ENCODE measurements around the gene TMEM126A. TPM values are rescaled to one million over a fixed set of nuclear protein-coding genes. Genes with fewer than 3 reads are reported as not detected.
"Not testable (repeated sequence)": the region's sequence is repeated elsewhere in the genome, so short reads cannot be mapped to it uniquely, and the experiment has no call there.

Gene TMEM126A
- polyA plus RNA-seq, 4 donors, result 40.0 to 59.4 (median 51.5) TPM

GRCh38 chr11:85611643-85612042 lies 36.1 kb upstream of the TMEM126A start:
- not testable (repeated sequence) for H3K27me3 ChIP-seq (ENCODE audit: control insufficient read depth in 3 of 3, insufficient read depth in 3 of 3, low read length in 3 of 3); H3K4me1 ChIP-seq (ENCODE audit: control insufficient read depth in 3 of 3, insufficient read depth in 2 of 3, low read depth in 1 of 3, low read length in 2 of 3); H3K27ac ChIP-seq (ENCODE audit: low read depth in 1 of 3, low read length in 2 of 3); H3K4me3 ChIP-seq (ENCODE audit: low read depth in 1 of 3, low read length in 3 of 3); H3K9me3 ChIP-seq (ENCODE audit: control insufficient read depth in 2 of 2, insufficient read depth in 1 of 2, low read depth in 1 of 2, low read length in 1 of 2); FAIRE-seq; H3K36me3 ChIP-seq (ENCODE audit: control insufficient read depth in 3 of 3, insufficient read depth in 2 of 3, low read depth in 1 of 3, low read length in 3 of 3); DNase-seq
- 73 to 85% (median 78%) methylated on average over 2 of the region's 2 CpGs for WGBS, 3 donors

DNA sequence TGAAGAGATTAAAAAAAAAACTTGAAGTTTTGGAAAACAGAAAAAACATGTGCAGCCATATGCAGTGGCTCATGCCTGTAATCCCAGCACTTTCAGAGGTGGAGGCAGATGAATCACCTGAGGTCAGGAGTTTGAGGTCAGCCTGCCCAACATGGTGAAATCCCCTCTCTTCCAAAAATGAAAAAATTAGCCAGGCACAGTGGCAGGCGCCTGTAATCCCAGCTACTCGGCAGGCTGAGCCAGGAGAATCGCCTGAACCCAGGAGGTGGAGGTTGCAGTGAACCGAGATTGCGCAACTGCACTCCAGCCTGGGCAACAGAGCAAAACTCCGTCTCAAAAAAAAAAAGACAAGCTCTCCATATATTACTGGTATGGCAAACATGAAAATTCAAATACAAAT lies 28.3 kb upstream of the TMEM126A start:
- Histone ChIP-seq H3K4me1 (ENCODE audit: control insufficient read depth in 3 of 3, insufficient read depth in 2 of 3, low read depth in 1 of 3, low read length in 2 of 3) (no peaks in the 10 kb centered on the region), H3K9me3 (ENCODE audit: control insufficient read depth in 2 of 2, insufficient read depth in 1 of 2, low read depth in 1 of 2, low read length in 1 of 2) (no peaks in the 10 kb centered on the region), H3K27me3 (ENCODE audit: control insufficient read depth in 3 of 3, insufficient read depth in 3 of 3, low read length in 3 of 3) (no peaks in the 10 kb centered on the region), H3K36me3 (ENCODE audit: control insufficient read depth in 3 of 3, insufficient read depth in 2 of 3, low read depth in 1 of 3, low read length in 3 of 3) (no peaks in the 10 kb centered on the region), H3K27ac (ENCODE audit: low read depth in 1 of 3, low read length in 2 of 3) (no peak overlapping the region), H3K4me3 (ENCODE audit: low read depth in 1 of 3, low read length in 3 of 3) (no peak overlapping the region)
- DNase-seq (no peak), FAIRE-seq (no peak)
- 80 to 89% (median 88%) methylated on average over 6 of the region's 6 CpGs for WGBS, 3 donors

- no peaks in the 10 kb centered on the region for H3K36me3 ChIP-seq (ENCODE audit: control insufficient read depth in 3 of 3, insufficient read depth in 2 of 3, low read depth in 1 of 3, low read length in 3 of 3)
- no peak overlapping the region for H3K4me3 ChIP-seq (ENCODE audit: low read depth in 1 of 3, low read length in 3 of 3)
- 71 to 76% (median 73%) methylated on average over 3 of the region's 3 CpGs for WGBS, 3 donors
- H3K27ac ChIP-seq (ENCODE audit: low read depth in 1 of 3, low read length in 2 of 3), result no peak overlapping the region
- no peaks in the 10 kb centered on the region for H3K9me3 ChIP-seq (ENCODE audit: control insufficient read depth in 2 of 2, insufficient read depth in 1 of 2, low read depth in 1 of 2, low read length in 1 of 2)
- DNase-seq, result no peak
- no peaks in the 10 kb centered on the region for H3K4me1 ChIP-seq (ENCODE audit: control insufficient read depth in 3 of 3, insufficient read depth in 2 of 3, low read depth in 1 of 3, low read length in 2 of 3)
- H3K27me3 ChIP-seq (ENCODE audit: control insufficient read depth in 3 of 3, insufficient read depth in 3 of 3, low read length in 3 of 3), result no peaks in the 10 kb centered on the region
- no peak for FAIRE-seq
Measured at GRCh38 chr11:85620256-85620655, 27.5 kb upstream of the TMEM126A start.

DNA sequence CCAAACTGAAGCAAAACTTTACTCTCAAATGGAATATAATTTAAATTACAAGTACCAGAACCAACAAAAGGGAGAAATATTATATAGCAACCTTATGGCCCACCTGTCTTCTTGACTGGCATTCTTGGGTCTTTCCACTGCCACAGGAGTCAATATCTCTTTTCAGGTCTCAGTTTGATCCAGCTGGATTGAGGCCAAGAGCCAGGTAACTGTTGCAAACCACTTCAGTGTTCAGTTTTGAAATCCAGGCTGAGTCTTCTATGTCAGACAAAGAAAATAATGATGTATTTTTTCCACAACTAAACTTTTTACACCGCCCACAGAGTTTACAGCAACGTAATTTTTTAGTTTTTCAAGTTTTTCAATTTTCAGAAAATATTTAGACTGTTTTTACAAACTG lies 21.3 kb upstream of the TMEM126A start:
- H3K36me3 ChIP-seq (ENCODE audit: control insufficient read depth in 3 of 3, insufficient read depth in 2 of 3, low read depth in 1 of 3, low read length in 3 of 3), result peaks cover 0 to 2% (median 1%) of the 10 kb centered on the region in 3 donors
- no peak for DNase-seq
- peaks cover 0 to 8% (median 5%) of the 10 kb centered on the region in 3 donors for H3K4me1 ChIP-seq (ENCODE audit: control insufficient read depth in 3 of 3, insufficient read depth in 2 of 3, low read depth in 1 of 3, low read length in 2 of 3)
- FAIRE-seq, result no peak
- H3K4me3 ChIP-seq (ENCODE audit: low read depth in 1 of 3, low read length in 3 of 3), result peak overlapping the region in 1 of 3 donors; percentile 69
- no peaks in the 10 kb centered on the region for H3K9me3 ChIP-seq (ENCODE audit: control insufficient read depth in 2 of 2, insufficient read depth in 1 of 2, low read depth in 1 of 2, low read length in 1 of 2)
- H3K27me3 ChIP-seq (ENCODE audit: control insufficient read depth in 3 of 3, insufficient read depth in 3 of 3, low read length in 3 of 3), result no peaks in the 10 kb centered on the region
- no peak overlapping the region for H3K27ac ChIP-seq (ENCODE audit: low read depth in 1 of 3, low read length in 2 of 3)
- 60 to 77% (median 72%) methylated on average over 2 of the region's 2 CpGs for WGBS, 3 donors

GRCh38 chr11:85627332-85627997 lies 20.3 kb upstream of the TMEM126A start, which contains the start of gene DLG2:
Gene DLG2 (minus strand): TSS chr11:85627344.
- Histone ChIP-seq H3K4me3 (ENCODE audit: low read depth in 1 of 3, low read length in 3 of 3) (peak within 1 kb of the TSS; percentile 56 to 69 (median 58)), H3K27ac (ENCODE audit: low read depth in 1 of 3, low read length in 2 of 3) (peak within 1 kb of the TSS; percentile 60 to 94 (median 88)), H3K36me3 (ENCODE audit: control insufficient read depth in 3 of 3, insufficient read depth in 2 of 3, low read depth in 1 of 3, low read length in 3 of 3) (peaks cover 0 to 5% (median 1%) of the 10 kb centered on the region in 3 donors), H3K27me3 (ENCODE audit: control insufficient read depth in 3 of 3, insufficient read depth in 3 of 3, low read length in 3 of 3) (no peaks in the 10 kb centered on the region), H3K4me1 (ENCODE audit: control insufficient read depth in 3 of 3, insufficient read depth in 2 of 3, low read depth in 1 of 3, low read length in 2 of 3) (peaks cover 0 to 8% (median 5%) of the 10 kb centered on the region in 3 donors), H3K9me3 (ENCODE audit: control insufficient read depth in 2 of 2, insufficient read depth in 1 of 2, low read depth in 1 of 2, low read length in 1 of 2) (no peaks in the 10 kb centered on the region)
- no peak for FAIRE-seq
- WGBS, 3 donors, result 1 to 2% (median 2%) methylated on average over 23 of the region's 23 CpGs
- DNase-seq, result peak; percentile 38 to 59

GRCh38 chr11:85627998-85628770 lies 19.6 kb upstream of the TMEM126A start, which contains the start of gene TMEM126B:
Gene TMEM126B (plus strand): TSS chr11:85628593. CDS start chr11:85628608, 15 bp downstream.
- Histone ChIP-seq H3K27me3 (ENCODE audit: control insufficient read depth in 3 of 3, insufficient read depth in 3 of 3, low read length in 3 of 3) (no peaks in the 10 kb centered on the region), H3K27ac (ENCODE audit: low read depth in 1 of 3, low read length in 2 of 3) (peak within 1 kb of the TSS; percentile 60 to 94 (median 88)), H3K4me1 (ENCODE audit: control insufficient read depth in 3 of 3, insufficient read depth in 2 of 3, low read depth in 1 of 3, low read length in 2 of 3) (peaks cover 0 to 8% (median 5%) of the 10 kb centered on the region in 3 donors), H3K9me3 (ENCODE audit: control insufficient read depth in 2 of 2, insufficient read depth in 1 of 2, low read depth in 1 of 2, low read length in 1 of 2) (no peaks in the 10 kb centered on the region), H3K36me3 (ENCODE audit: control insufficient read depth in 3 of 3, insufficient read depth in 2 of 3, low read depth in 1 of 3, low read length in 3 of 3) (peaks cover 0 to 5% (median 1%) of the 10 kb centered on the region in 3 donors), H3K4me3 (ENCODE audit: low read depth in 1 of 3, low read length in 3 of 3) (peak within 1 kb of the TSS; percentile 63 to 69 (median 67))
- no peak for FAIRE-seq
- WGBS, 3 donors, result 0% methylated on average over 41 of the region's 41 CpGs
- DNase-seq, result peak; percentile 98 to 99

DNA sequence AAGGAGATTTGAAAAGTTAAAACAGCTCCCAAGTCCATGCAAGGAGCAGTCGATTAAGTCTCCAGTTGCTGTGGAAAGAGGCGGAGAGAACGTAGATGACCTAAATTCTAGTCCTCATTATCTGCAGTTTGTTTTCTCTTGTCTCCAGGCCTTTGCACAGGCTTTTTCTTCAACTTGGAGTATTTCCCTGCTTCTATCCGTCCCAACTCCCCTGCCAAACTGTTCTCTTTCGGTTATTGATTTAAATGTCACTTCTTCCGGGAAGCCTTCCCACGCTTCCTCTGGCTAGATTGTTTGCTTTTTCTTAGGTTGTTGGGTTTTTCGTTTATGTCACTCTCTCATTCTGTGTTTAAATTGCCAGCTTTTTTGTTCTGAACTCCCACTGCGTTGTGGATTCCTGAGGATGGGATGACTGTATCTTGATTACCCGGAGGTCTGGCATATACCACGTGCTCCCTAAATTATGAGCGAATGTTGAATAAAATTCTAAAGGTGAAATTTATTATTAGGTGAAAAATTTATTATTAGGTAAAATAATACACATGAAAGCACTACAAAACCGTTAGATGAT lies 18.9 kb upstream of the TMEM126A start:
- H3K4me3 ChIP-seq (ENCODE audit: low read depth in 1 of 3, low read length in 3 of 3), result peak overlapping the region; percentile 63 to 69 (median 67)
- H3K9me3 ChIP-seq (ENCODE audit: control insufficient read depth in 2 of 2, insufficient read depth in 1 of 2, low read depth in 1 of 2, low read length in 1 of 2), result no peaks in the 10 kb centered on the region
- H3K27ac ChIP-seq (ENCODE audit: low read depth in 1 of 3, low read length in 2 of 3), result peak overlapping the region; percentile 17 to 77 (median 62)
- H3K27me3 ChIP-seq (ENCODE audit: control insufficient read depth in 3 of 3, insufficient read depth in 3 of 3, low read length in 3 of 3), result no peaks in the 10 kb centered on the region
- WGBS, 3 donors, result 1 to 2% (median 1%) methylated on average over 13 of the region's 13 CpGs
- peaks cover 0 to 5% (median 1%) of the 10 kb centered on the region in 3 donors for H3K36me3 ChIP-seq (ENCODE audit: control insufficient read depth in 3 of 3, insufficient read depth in 2 of 3, low read depth in 1 of 3, low read length in 3 of 3)
- peaks cover 0 to 8% (median 5%) of the 10 kb centered on the region in 3 donors for H3K4me1 ChIP-seq (ENCODE audit: control insufficient read depth in 3 of 3, insufficient read depth in 2 of 3, low read depth in 1 of 3, low read length in 2 of 3)
- FAIRE-seq (no peak), DNase-seq (no peak)

- no peak for FAIRE-seq
- 11 to 40% (median 36%) methylated on average over 3 of the region's 3 CpGs for WGBS, 3 donors
- H3K4me3 ChIP-seq (ENCODE audit: low read depth in 1 of 3, low read length in 3 of 3), result no peak overlapping the region
Measured at GRCh38 chr11:85634747-85635146, 13.0 kb upstream of the TMEM126A start.

More at GRCh38 chr11:85634747-85635146, 13.0 kb upstream of the TMEM126A start:
- Histone ChIP-seq H3K9me3 (ENCODE audit: control insufficient read depth in 2 of 2, insufficient read depth in 1 of 2, low read depth in 1 of 2, low read length in 1 of 2) (no peaks in the 10 kb centered on the region), H3K27ac (ENCODE audit: low read depth in 1 of 3, low read length in 2 of 3) (no peak overlapping the region), H3K27me3 (ENCODE audit: control insufficient read depth in 3 of 3, insufficient read depth in 3 of 3, low read length in 3 of 3) (no peaks in the 10 kb centered on the region), H3K36me3 (ENCODE audit: control insufficient read depth in 3 of 3, insufficient read depth in 2 of 3, low read depth in 1 of 3, low read length in 3 of 3) (peaks cover 0 to 9% (median 1%) of the 10 kb centered on the region in 3 donors), H3K4me1 (ENCODE audit: control insufficient read depth in 3 of 3, insufficient read depth in 2 of 3, low read depth in 1 of 3, low read length in 2 of 3) (peaks cover 0 to 3% (median 0%) of the 10 kb centered on the region in 3 donors)
- no peak for DNase-seq

All from small intestine (tissue), 7 donors.